GM23248 (cell line): ENCODE measurements around the gene GFOD1. TPM values are rescaled to one million over a fixed set of nuclear protein-coding genes. Genes with fewer than 3 reads are reported as not detected.

Source experiments
- DNase-seq: peaks from one replicate; pipeline ENCODE4 v3.0.0-alpha.2; 2015
- H2AFZ ChIP-seq: fragments of 200-600 bp; sonication (generic); 2 replicates; pipeline ENCODE4 v1.6.1; 2016; ENCODE audit warnings: antibody characterized with exemption
- H3F3A ChIP-seq: fragments of 200-600 bp; sonication (generic); 2 replicates; pipeline ENCODE4 v1.6.1; 2016; ENCODE audit warnings: mild to moderate bottlenecking, antibody characterized with exemption, mixed run types; ENCODE audit not compliant: insufficient read depth
- H3K27ac ChIP-seq: fragments of 200-600 bp; sonication (generic); 2 replicates; pipeline ENCODE4 v1.5.1; 2016; ENCODE audit warnings: mild to moderate bottlenecking
- H3K27me3 ChIP-seq: fragments of 200-600 bp; sonication (generic); replicated peaks from 2 replicates; pipeline ENCODE4 v1.6.1; 2016; ENCODE audit warnings: mild to moderate bottlenecking; ENCODE audit not compliant: insufficient read depth
- H3K36me3 ChIP-seq: fragments of 200-600 bp; sonication (generic); 2 replicates; pipeline ENCODE4 v1.6.1; 2016; ENCODE audit warnings: low read depth, mild to moderate bottlenecking
- H3K4me1 ChIP-seq: fragments of 200-600 bp; sonication (generic); 2 replicates; pipeline ENCODE4 v1.6.1; 2016; ENCODE audit warnings: mild to moderate bottlenecking; ENCODE audit not compliant: insufficient read depth
- H3K4me2 ChIP-seq: fragments of 200-600 bp; sonication (generic); one replicate; pipeline ENCODE4 v1.6.1; 2016; ENCODE audit warnings: mild to moderate bottlenecking; ENCODE audit not compliant: unreplicated experiment
- H3K4me3 ChIP-seq: fragments of 200-600 bp; sonication (generic); 2 replicates; pipeline ENCODE4 v1.5.1; 2016; ENCODE audit warnings: mild to moderate bottlenecking
- H3K79me2 ChIP-seq: fragments of 200-600 bp; sonication (generic); 2 replicates; pipeline ENCODE4 v1.6.1; 2016; ENCODE audit warnings: mild to moderate bottlenecking; ENCODE audit not compliant: insufficient read depth
- H3K9ac ChIP-seq: fragments of 200-600 bp; sonication (generic); 2 replicates; pipeline ENCODE4 v1.6.1; 2016; ENCODE audit warnings: mild to moderate bottlenecking
- H3K9me2 ChIP-seq: fragments of 200-600 bp; sonication (generic); 2 replicates; pipeline ENCODE4 v1.6.1; 2016; ENCODE audit warnings: mixed run types, mild to moderate bottlenecking, moderate library complexity; ENCODE audit not compliant: insufficient read depth
- H3K9me3 ChIP-seq: fragments of 200-600 bp; sonication (generic); one replicate; pipeline ENCODE4 v1.6.1; 2017; ENCODE audit warnings: low read depth
- H4K20me1 ChIP-seq: fragments of 200-600 bp; sonication (generic); 2 replicates; pipeline ENCODE4 v1.6.0; 2016; ENCODE audit not compliant: insufficient read depth
- EZH2 ChIP-seq: fragments of 200-600 bp; sonication (generic); IDR thresholded peaks from 2 replicates; pipeline ENCODE4 v1.6.1; 2018; ENCODE audit warnings: antibody characterized with exemption, mild to moderate bottlenecking; ENCODE audit not compliant: insufficient read depth, poor library complexity, severe bottlenecking
- EZH2phosphoT487 ChIP-seq: fragments of 200-600 bp; sonication (generic); IDR thresholded peaks from 2 replicates; pipeline ENCODE4 v1.6.1; 2018; ENCODE audit warnings: antibody characterized with exemption, moderate library complexity, mild to moderate bottlenecking, low read depth; ENCODE audit not compliant: insufficient read depth
- WGBS, 2 experiments: methylation state at CpG; one replicate each; pipeline ENCODE4 v1.1.6; 2015 to 2017; ENCODE audit warnings: low lambda C conversion rate in 2 of 2, low coverage in 1 of 2; ENCODE audit errors: missing lambda C conversion rate in 2 of 2; 5-methylcytosine and 5-hydroxymethylcytosine counted together
- in situ Hi-C: fragments of 300-500 bp; cut with MboI; formaldehyde crosslinking; loops from 2 replicates; pipeline ENCODE4 v1.15.0; 2020
- polyA plus RNA-seq: library from polyadenylated mRNA; unstranded; fragments of >200 nt; fragmentation: Nextera tagmentation; extraction: Ambion mirVana; gene quantifications from 2 replicates; pipeline ENCODE4 v1.2.1, GENCODE V29; 2016
- total RNA-seq: library from RNA; depleted of rRNA; stranded (reverse); fragments of >200 nt; shearing (Covaris generic); gene quantifications from 2 replicates; pipeline ENCODE4 v1.2.3, GENCODE V29; 2014

The GFOD1 gene
- total and polyA plus RNA-seq, 2 experiments from 2014 or later = 0.84 to 0.97 TPM

DNA sequence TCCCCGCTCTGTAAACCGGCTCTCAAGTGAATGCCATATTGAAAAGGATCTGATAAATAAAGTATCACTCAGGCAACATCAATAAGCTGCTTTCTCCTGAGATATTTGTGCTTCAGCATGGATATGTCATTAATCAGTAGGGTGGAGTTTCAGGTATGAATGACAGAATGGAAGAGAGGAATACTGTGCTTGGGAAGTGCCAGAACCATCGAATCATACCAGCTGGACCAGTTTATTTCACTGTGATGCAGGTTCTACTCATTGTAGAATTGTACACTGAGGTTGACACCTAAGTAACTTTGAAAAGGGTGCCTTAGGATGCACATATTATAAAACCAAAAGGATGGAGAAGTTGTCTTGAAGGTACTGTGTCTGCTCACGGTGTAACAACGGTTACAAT is 141.2 kb downstream of the GFOD1 start:
- no peaks in the 10 kb centered on the region for H3K4me1 ChIP-seq
- TF ChIP-seq EZH2phosphoT487 = no peak
- no peak for TF ChIP-seq EZH2
- 76 to 87% methylated on average over 5 of the region's 5 CpGs for WGBS, 2 experiments
- H3K4me2 ChIP-seq = no peak overlapping the region
- H4K20me1 ChIP-seq = no peaks in the 10 kb centered on the region
- in situ Hi-C loops = loop anchor here (25.0 kb wide), 1 partner anchor 191 kb away; no protein-coding TSS in a partner anchor
- no peaks in the 10 kb centered on the region for H3F3A ChIP-seq
- H3K36me3 ChIP-seq = no peaks in the 10 kb centered on the region
- no peaks in the 10 kb centered on the region for H3K79me2 ChIP-seq
- no peak overlapping the region for H2AFZ ChIP-seq
- H3K9ac ChIP-seq = no peak overlapping the region
- H3K27me3 ChIP-seq = peaks cover 4% of the 10 kb centered on the region
- no peak overlapping the region for H3K27ac ChIP-seq
- H3K9me3 ChIP-seq = no peaks in the 10 kb centered on the region
- H3K9me2 ChIP-seq = no peaks in the 10 kb centered on the region
- no peak for DNase-seq
- H3K4me3 ChIP-seq = no peak overlapping the region

- Histone ChIP-seq H3F3A (no peaks in the 10 kb centered on the region), H2AFZ (no peak overlapping the region), H3K79me2 (no peaks in the 10 kb centered on the region), H3K9me2 (no peaks in the 10 kb centered on the region), H3K9ac (no peak overlapping the region), H3K9me3 (no peaks in the 10 kb centered on the region), H4K20me1 (no peaks in the 10 kb centered on the region), H3K4me2 (no peak overlapping the region), H3K27ac (no peak overlapping the region), H3K27me3 (peaks cover 17% of the 10 kb centered on the region), H3K4me1 (no peaks in the 10 kb centered on the region), H3K4me3 (no peak overlapping the region), H3K36me3 (no peaks in the 10 kb centered on the region)
- in situ Hi-C loops = loop anchor here (25.0 kb wide), 1 partner anchor 195 kb away; no protein-coding TSS in a partner anchor
- WGBS, 2 experiments = 54 to 56% methylated on average over 5 of the region's 5 CpGs
- no peak for DNase-seq
- TF ChIP-seq EZH2 (no peak), EZH2phosphoT487 (no peak)
These were observed 144.9 kb downstream of the GFOD1 start for GRCh38 chr6:13342414-13343019.

- Histone ChIP-seq H3F3A (no peaks in the 10 kb centered on the region), H3K27me3 (peaks cover 17% of the 10 kb centered on the region), H4K20me1 (no peaks in the 10 kb centered on the region), H3K27ac (no peak overlapping the region), H3K79me2 (no peaks in the 10 kb centered on the region), H3K4me3 (no peak overlapping the region), H2AFZ (no peak overlapping the region), H3K9ac (no peak overlapping the region), H3K9me3 (no peaks in the 10 kb centered on the region), H3K36me3 (no peaks in the 10 kb centered on the region), H3K4me1 (no peaks in the 10 kb centered on the region), H3K9me2 (no peaks in the 10 kb centered on the region), H3K4me2 (no peak overlapping the region)
- TF ChIP-seq EZH2 (no peak), EZH2phosphoT487 (no peak)
- in situ Hi-C loops = loop anchor here (25.0 kb wide), 1 partner anchor 197 kb away; no protein-coding TSS in a partner anchor
- no peak for DNase-seq
- WGBS, 2 experiments = 68 to 75% methylated on average over 8 of the region's 8 CpGs
These were observed 147.4 kb downstream of the GFOD1 start for GRCh38 chr6:13339863-13340630.

DNA sequence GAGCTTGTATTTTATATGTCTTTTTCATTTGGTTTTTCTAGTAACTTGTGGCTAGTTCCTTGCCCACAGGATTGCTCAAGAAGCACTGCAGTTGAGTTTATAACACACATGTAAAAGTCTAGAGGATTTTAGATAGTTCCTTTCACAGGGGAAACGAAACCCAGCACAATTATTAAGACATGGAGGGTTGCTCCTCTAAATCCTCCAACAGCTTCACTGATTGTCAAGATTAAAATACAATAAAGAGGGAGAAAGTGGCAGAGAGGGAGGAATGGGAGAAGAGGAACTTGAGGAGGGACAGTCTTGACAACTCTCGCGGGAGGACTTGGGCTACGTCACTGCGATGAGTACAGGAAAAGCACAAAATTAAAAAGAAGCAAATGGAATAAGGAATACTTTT is 149.4 kb downstream of the GFOD1 start:
- Histone ChIP-seq H3K9me2 (no peaks in the 10 kb centered on the region), H3K27ac (no peak overlapping the region), H3K9me3 (no peaks in the 10 kb centered on the region), H3K4me2 (no peak overlapping the region), H3F3A (no peaks in the 10 kb centered on the region), H3K27me3 (peaks cover 17% of the 10 kb centered on the region), H3K36me3 (no peaks in the 10 kb centered on the region), H4K20me1 (no peaks in the 10 kb centered on the region), H3K9ac (no peak overlapping the region), H2AFZ (no peak overlapping the region), H3K4me1 (no peaks in the 10 kb centered on the region), H3K79me2 (no peaks in the 10 kb centered on the region), H3K4me3 (no peak overlapping the region)
- in situ Hi-C loops = loop anchor here (25.0 kb wide), 1 partner anchor 199 kb away; no protein-coding TSS in a partner anchor
- 96 to 99% methylated on average over 5 of the region's 5 CpGs for WGBS, 2 experiments
- no peak for DNase-seq
- no peak for TF ChIP-seq EZH2phosphoT487
